Osteoblast (primary cell): ENCODE results near the gene CACHD1. TPM values are rescaled to one million over a fixed set of nuclear protein-coding genes. Genes with fewer than 3 reads are reported as not detected.

ENCODE experiments used
- DNase-seq: peaks from one replicate; pipeline ENCODE4 v3.0.0; 2011; ENCODE audit warnings: low spot score, mixed read lengths; ENCODE audit not compliant: insufficient read length; ENCODE audit errors: missing footprints
- H2AFZ ChIP-seq: 2 replicates; pipeline ENCODE4 v1.6.0; 2011; ENCODE audit warnings: mild to moderate bottlenecking, low read length
- H3K27ac ChIP-seq: 2 replicates; pipeline ENCODE4 v1.5.1; 2011; ENCODE audit warnings: mild to moderate bottlenecking, low read depth, low read length, moderate library complexity
- H3K27me3 ChIP-seq: 2 replicates; pipeline ENCODE4 v1.6.0; 2012; ENCODE audit warnings: mild to moderate bottlenecking, control low read depth, inconsistent platforms, low read length, moderate library complexity; ENCODE audit not compliant: insufficient read depth
- H3K36me3 ChIP-seq: 2 replicates; pipeline ENCODE4 v1.5.1; 2011; ENCODE audit warnings: mild to moderate bottlenecking, low read length, control low read depth, moderate library complexity; ENCODE audit not compliant: insufficient read depth
- H3K4me1 ChIP-seq: 2 replicates; pipeline ENCODE4 v1.5.1; 2011; ENCODE audit warnings: mild to moderate bottlenecking, low read length, control low read depth, moderate library complexity; ENCODE audit not compliant: insufficient read depth
- H3K4me2 ChIP-seq: 2 replicates; pipeline ENCODE4 v1.6.0; 2011; ENCODE audit warnings: mild to moderate bottlenecking, low read length; ENCODE audit not compliant: insufficient read depth
- H3K4me3 ChIP-seq: fragments of 200-600 bp; sonication (generic); 3 replicates; pipeline ENCODE4 v1.5.1; 2012; ENCODE audit warnings: mild to moderate bottlenecking, low read length, inconsistent platforms; ENCODE audit not compliant: insufficient read depth
- H3K79me2 ChIP-seq: 2 replicates; pipeline ENCODE4 v1.6.0; 2012; ENCODE audit warnings: mild to moderate bottlenecking, low read length, control low read depth, inconsistent platforms; ENCODE audit not compliant: insufficient read depth
- H3K9me3 ChIP-seq: 2 replicates; pipeline ENCODE4 v1.5.1; 2011; ENCODE audit warnings: low read depth, low read length, control low read depth
- H4K20me1 ChIP-seq: 2 replicates; pipeline ENCODE4 v1.6.0; 2012; ENCODE audit warnings: mild to moderate bottlenecking, low read length, control low read depth; ENCODE audit not compliant: insufficient read depth
- total RNA-seq: library from RNA; depleted of rRNA; stranded (reverse); fragments of >200 nt; gene quantifications from 2 replicates; pipeline ENCODE4 v1.2.3, GENCODE V29; 2012
- TF ChIP-seq, protein P1 (sequence below): IDR thresholded peaks from 2 replicates; pipeline ENCODE4 v1.5.1; 2011; ENCODE audit warnings: mild to moderate bottlenecking, low read depth, low read length, moderate library complexity; ENCODE audit errors: extremely low read depth

The CACHD1 gene
- total RNA-seq, 1 donor: 5.1 TPM

DNA sequence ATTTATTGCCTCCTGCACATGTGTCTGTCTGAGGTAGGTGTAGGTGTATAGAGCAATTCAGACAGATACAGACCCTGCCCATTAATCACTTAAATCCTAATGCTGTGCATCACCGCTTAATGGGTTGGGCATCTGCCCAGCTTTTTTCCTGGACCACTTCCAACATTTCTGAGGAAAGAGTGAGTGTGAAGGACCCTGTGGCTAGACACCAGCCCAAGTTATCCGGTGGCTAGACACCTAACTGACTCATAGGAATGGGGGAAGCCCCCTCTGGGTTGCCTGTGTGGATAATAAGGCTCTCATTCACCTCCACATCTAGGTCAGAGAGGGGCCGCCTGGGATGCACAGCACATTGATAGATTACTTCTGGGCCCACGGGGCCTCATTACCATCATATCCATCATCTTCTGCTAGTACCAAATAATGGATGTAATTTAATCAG lies 153.8 kb downstream of the CACHD1 start:
- Histone ChIP-seq H3K27ac (no peak overlapping the region), H4K20me1 (no peaks in the 10 kb centered on the region), H2AFZ (no peak overlapping the region), H3K4me1 (peaks cover 7% of the 10 kb centered on the region), H3K79me2 (no peaks in the 10 kb centered on the region), H3K9me3 (no peaks in the 10 kb centered on the region), H3K36me3 (no peaks in the 10 kb centered on the region), H3K4me3 (no peak overlapping the region), H3K4me2 (no peak overlapping the region), H3K27me3 (no peaks in the 10 kb centered on the region)
- TF ChIP-seq, protein P1, sequence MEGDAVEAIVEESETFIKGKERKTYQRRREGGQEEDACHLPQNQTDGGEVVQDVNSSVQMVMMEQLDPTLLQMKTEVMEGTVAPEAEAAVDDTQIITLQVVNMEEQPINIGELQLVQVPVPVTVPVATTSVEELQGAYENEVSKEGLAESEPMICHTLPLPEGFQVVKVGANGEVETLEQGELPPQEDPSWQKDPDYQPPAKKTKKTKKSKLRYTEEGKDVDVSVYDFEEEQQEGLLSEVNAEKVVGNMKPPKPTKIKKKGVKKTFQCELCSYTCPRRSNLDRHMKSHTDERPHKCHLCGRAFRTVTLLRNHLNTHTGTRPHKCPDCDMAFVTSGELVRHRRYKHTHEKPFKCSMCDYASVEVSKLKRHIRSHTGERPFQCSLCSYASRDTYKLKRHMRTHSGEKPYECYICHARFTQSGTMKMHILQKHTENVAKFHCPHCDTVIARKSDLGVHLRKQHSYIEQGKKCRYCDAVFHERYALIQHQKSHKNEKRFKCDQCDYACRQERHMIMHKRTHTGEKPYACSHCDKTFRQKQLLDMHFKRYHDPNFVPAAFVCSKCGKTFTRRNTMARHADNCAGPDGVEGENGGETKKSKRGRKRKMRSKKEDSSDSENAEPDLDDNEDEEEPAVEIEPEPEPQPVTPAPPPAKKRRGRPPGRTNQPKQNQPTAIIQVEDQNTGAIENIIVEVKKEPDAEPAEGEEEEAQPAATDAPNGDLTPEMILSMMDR: no peak
- DNase-seq: no peak

DNA sequence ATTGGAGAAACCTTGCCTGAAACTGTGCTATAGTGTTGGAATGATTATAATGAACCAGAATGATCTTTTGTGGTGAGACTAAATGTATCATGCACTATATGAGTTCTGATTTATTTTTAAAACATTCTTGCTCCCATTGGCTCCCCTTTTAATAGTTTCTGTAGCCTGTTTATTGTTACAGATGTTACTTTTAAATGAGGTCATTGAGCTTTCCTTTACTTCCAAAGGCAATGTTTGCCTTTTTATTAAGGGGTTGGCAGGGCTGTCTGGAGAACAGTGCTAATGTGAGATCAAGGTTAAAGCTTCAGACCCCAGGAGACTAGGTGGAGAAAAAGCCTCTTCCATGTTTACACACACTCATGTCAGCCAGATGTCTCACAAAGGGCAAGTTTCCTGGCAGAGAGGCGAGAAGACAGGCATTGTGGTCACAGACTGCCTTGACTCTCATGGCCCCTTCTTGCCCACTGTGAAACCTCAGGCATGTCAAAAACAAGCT lies 154.3 kb downstream of the CACHD1 start:
- Histone ChIP-seq H3K9me3 (no peaks in the 10 kb centered on the region), H3K79me2 (no peaks in the 10 kb centered on the region), H3K36me3 (no peaks in the 10 kb centered on the region), H3K4me2 (no peak overlapping the region), H2AFZ (no peak overlapping the region), H3K4me3 (no peak overlapping the region), H3K4me1 (peaks cover 7% of the 10 kb centered on the region), H3K27ac (no peak overlapping the region), H4K20me1 (no peaks in the 10 kb centered on the region), H3K27me3 (no peaks in the 10 kb centered on the region)
- TF ChIP-seq, protein P1: no peak
- DNase-seq: no peak

DNA sequence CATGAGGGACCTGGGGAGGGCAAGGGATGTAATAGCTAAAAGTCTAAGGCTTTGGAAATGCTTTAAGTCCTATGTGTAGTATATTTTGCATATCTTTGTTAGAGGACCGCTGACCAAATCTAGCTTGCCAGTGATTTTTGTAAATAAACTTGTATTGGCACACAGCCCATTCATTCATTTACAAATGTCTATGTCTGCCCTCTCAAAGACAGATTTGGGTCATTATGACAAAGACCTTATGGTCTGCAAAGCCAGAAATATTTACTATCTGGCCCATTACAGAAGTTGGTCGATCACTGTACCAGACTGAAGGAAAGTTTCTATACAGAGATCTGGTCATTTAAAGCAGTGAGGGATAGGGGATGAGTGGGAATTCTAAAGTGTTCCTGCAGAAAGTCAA lies 154.9 kb downstream of the CACHD1 start:
- no peak overlapping the region for H2AFZ ChIP-seq
- H3K4me2 ChIP-seq: no peak overlapping the region
- no peaks in the 10 kb centered on the region for H3K79me2 ChIP-seq
- DNase-seq: no peak
- no peak overlapping the region for H3K27ac ChIP-seq
- no peaks in the 10 kb centered on the region for H3K27me3 ChIP-seq
- no peaks in the 10 kb centered on the region for H4K20me1 ChIP-seq
- no peaks in the 10 kb centered on the region for H3K36me3 ChIP-seq
- peaks cover 7% of the 10 kb centered on the region for H3K4me1 ChIP-seq
- TF ChIP-seq, protein P1: no peak
- H3K4me3 ChIP-seq: no peak overlapping the region
- H3K9me3 ChIP-seq: no peaks in the 10 kb centered on the region

GRCh38 chr1:64630611-64631010 lies 160.7 kb downstream of the CACHD1 start:
- TF ChIP-seq, protein P1: no peak
- no peak for DNase-seq
- H4K20me1 ChIP-seq: no peaks in the 10 kb centered on the region
- H3K4me2 ChIP-seq: no peak overlapping the region
- no peak overlapping the region for H2AFZ ChIP-seq
- no peaks in the 10 kb centered on the region for H3K79me2 ChIP-seq
- H3K4me1 ChIP-seq: no peaks in the 10 kb centered on the region
- H3K36me3 ChIP-seq: no peaks in the 10 kb centered on the region
- no peaks in the 10 kb centered on the region for H3K27me3 ChIP-seq
- no peak overlapping the region for H3K4me3 ChIP-seq
- H3K27ac ChIP-seq: no peak overlapping the region
- no peaks in the 10 kb centered on the region for H3K9me3 ChIP-seq
